ENCODE results near the gene FCRL3.

The FCRL3 gene

DNA sequence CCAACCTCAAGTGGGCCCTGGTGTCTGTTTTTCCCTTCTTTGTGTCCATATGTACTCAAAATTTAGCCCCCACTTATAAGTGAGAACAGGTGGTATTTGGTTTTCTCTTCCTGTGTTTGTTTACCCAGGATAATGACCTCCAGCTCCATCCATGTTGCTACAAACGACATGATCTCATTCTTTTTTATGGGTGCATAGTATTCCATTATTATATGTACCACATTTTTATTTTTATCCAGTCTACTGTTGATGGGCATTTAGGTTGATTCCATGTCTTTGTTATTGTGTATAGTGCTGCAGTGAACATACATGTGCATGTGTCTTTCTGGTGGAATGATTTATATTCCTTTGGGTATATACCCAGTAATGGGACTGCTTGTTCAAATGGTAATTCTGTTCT, 27.6 kb downstream of the FCRL3 start:
- DNase-seq, result no peak

DNA sequence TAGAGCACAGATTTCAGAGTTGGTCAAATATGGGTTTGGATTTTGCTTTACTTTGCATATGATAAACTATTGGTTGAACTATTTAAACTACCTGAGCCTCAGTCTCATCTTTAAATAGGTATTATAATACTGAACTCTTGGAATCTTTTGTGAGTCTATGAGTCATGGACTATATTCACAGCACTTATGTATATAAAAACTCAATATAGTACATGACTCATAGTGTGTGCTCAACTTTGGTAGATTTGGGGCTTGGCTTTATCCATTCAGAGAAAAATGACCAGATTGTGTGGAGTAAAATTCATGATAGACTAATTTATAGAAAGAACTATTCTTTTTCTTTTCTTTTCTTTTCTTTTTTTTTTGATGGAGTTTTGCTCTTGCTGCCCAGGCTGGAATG, 28.7 kb downstream of the FCRL3 start:
- DNase-seq, result no peak

DNA sequence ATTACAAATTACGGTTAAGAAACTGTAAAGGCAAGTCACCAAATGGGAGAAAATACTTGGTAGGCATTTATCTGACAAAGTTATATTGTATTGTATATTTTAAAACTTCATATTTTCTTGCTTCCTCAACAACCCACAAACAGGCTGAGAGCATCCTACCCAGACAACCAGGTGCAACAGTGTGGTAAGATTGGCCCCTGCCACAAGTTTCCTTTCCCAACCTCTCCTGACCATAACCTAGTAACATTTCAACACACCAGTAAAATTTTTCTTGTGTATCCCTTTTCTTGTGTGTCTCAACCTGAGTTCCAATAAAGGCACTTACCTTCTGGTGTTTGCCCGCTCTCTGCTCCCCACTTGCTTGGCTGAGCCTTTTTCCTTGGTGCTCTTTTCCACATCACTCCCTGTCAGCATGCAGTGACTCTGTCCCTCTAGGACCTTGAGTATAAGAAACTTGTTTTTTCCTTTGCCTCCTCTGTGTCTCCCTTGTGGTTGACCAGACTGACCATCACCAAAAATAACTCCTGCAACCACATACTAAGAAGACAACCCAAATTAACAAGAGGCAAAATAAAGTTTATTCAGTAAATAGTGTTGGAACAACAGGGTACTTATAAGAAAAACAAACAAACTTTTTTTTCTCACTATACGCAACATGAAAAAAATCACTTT, 40.9 kb downstream of the FCRL3 start:
- no peak for DNase-seq

DNA sequence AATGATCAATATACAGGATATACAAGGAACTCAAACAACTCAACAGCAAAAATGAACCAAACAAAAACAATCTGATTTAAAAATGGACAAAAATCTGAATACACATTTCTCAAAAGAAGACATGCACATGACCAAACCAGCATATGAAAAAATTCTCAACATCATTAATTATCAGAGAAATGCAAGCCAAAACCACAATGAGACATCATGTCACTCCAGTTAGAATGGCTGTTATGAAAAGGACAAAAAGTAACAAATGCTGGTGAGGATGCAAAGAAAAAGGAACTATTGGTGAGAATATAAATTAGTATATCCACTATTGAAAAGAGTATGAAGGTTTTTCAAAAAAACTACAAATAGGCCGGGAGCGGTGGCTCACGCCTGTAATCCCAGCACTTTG, 42.0 kb downstream of the FCRL3 start:
- no peak for DNase-seq

- no peak for DNase-seq
These were observed 47.1 kb downstream of the FCRL3 start for GRCh38 chr1:157653494-157653873.

DNA sequence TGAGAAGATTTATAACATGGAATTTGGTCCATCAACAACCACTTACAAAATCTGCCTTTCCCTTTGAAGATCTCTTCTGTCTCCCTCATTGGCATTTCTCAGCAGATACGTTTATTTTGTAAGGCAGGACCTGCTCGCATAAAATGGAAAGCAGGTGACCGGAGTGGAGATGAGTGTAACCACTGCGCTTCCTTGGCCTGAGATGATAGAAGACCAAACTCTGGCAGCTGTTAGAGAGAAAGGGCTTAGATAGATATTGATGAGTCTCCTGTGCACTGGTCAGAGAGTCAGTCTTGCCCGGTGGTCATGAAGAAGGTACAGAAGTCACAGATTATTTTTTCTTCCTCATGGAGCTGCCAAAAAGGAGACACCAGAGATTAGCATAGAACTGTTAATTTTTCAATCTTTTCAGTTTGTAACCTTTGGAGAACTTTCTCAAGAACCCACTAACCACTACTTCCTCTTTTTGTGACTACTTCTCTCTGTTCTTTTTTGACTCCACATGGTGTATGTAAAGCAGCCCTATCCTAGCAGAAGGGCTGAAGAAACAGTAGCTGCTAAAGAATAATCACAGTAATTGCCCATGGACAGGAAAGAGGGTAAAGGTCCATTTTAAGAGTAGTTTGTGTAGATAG, 47.6 kb downstream of the FCRL3 start:
- DNase-seq, result no peak

DNA sequence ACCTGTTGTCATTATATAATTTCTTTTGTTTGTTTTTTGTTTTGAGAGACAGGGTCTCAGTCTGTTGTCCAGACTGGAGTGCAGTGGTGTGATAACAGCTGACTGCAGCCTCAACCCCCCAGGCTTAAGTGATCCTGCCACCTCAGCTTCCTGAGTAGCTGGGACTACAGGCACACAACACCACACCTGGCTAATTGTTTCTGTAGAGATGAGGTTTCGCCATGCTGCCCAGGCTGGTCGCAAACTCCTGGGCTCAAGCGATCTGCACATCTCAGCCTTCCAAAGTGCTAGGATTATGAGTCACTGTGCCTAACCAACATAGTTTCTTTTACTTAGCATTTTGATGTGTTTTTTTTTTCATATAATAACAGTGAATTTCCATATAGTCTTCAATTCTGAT, 52.3 kb downstream of the FCRL3 start:
- DNase-seq, result no peak

DNA sequence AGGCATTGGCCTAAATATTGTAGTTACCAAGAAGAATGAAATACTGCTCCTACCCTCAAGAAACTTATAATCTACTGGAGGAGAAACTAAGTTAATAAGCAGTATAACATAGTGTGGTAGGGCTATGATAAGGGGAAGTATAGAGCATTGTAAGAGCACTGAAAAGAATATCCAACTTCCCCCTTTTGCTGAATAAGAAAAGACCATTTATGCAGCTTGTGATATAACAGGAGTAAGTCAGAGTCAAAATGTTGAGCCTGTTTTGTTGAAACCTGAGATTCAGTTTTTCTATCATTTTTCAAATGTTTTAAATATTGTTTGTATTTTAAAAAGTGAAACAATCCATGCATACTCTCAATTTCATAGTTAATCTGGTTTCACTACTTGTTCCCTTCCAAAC, 54.4 kb downstream of the FCRL3 start:
- DNase-seq, result no peak

- no peak for DNase-seq
These were observed 59.4 kb downstream of the FCRL3 start for GRCh38 chr1:157641177-157641576.

GRCh38 chr1:157639800-157640199, 60.8 kb downstream of the FCRL3 start:
- peak; percentile 75 for DNase-seq

- DNase-seq, result no peak
These were observed 71.8 kb downstream of the FCRL3 start for GRCh38 chr1:157628773-157629172.

Data from NCI-H2029 treated with DMSO at 0.1 percent for 48 hours (cell line).